ENCODE measurements around the gene FBXO2.
A peak's percentile ranks its signal among the peaks of the same experiment; 100 is the strongest.

FBXO2 gene
- total RNA-seq = 1.7 to 6.7 reads per million in 2 experiments

GRCh38 chr1:11654137-11654938 lies at the start of gene FBXO2, which contains the start of gene FBXO44:
Gene FBXO2, minus strand, starts transcription at chr1:11654429. Its CDS starts 89 bp downstream, at chr1:11654340.
Gene FBXO44, plus strand, starts transcription at chr1:11654877. Its CDS starts 959 bp downstream, at chr1:11655836.
- peak; percentile 62 for DNase-seq (ENCODE audit: low read depth)

- DNase-seq (ENCODE audit: low read depth) = no peak
Measured at GRCh38 chr1:11703357-11704193, 49.3 kb upstream of the FBXO2 start.

- DNase-seq (ENCODE audit: low read depth) = no peak
Measured at GRCh38 chr1:11701981-11702803, 48.0 kb upstream of the FBXO2 start.

- DNase-seq (ENCODE audit: low read depth) = no peak
Measured at GRCh38 chr1:11701551-11701961, 47.3 kb upstream of the FBXO2 start.

- DNase-seq (ENCODE audit: low read depth) = no peak
Measured at GRCh38 chr1:11700601-11701467, 46.6 kb upstream of the FBXO2 start.

- no peak for DNase-seq (ENCODE audit: low read depth)
Measured at GRCh38 chr1:11697893-11698210, 43.6 kb upstream of the FBXO2 start.

GRCh38 chr1:11697188-11697892 lies 43.1 kb upstream of the FBXO2 start:
- no peak for DNase-seq (ENCODE audit: low read depth)

GRCh38 chr1:11695861-11696260 lies 41.6 kb upstream of the FBXO2 start:
- DNase-seq (ENCODE audit: low read depth) = no peak

GRCh38 chr1:11693917-11694316 lies 39.7 kb upstream of the FBXO2 start:
- DNase-seq (ENCODE audit: low read depth) = no peak

- DNase-seq (ENCODE audit: low read depth) = no peak
Measured at GRCh38 chr1:11693024-11693590, 38.9 kb upstream of the FBXO2 start.

GRCh38 chr1:11691928-11692711 lies 37.9 kb upstream of the FBXO2 start:
- DNase-seq (ENCODE audit: low read depth) = no peak

GRCh38 chr1:11691302-11691914 lies 37.2 kb upstream of the FBXO2 start, which contains the start of gene DRAXIN:
Gene DRAXIN, plus strand, starts transcription at chr1:11691710. Its CDS starts 14,549 bp downstream, at chr1:11706259.
- no peak for DNase-seq (ENCODE audit: low read depth)

- no peak for DNase-seq (ENCODE audit: low read depth)
Measured at GRCh38 chr1:11690397-11691301, 36.4 kb upstream of the FBXO2 start.

- no peak for DNase-seq (ENCODE audit: low read depth)
Measured at GRCh38 chr1:11688506-11688905, 34.3 kb upstream of the FBXO2 start.

- DNase-seq (ENCODE audit: low read depth) = no peak
Measured at GRCh38 chr1:11685210-11685752, 31.1 kb upstream of the FBXO2 start.

GRCh38 chr1:11684070-11684469 lies 29.8 kb upstream of the FBXO2 start:
- no peak for DNase-seq (ENCODE audit: low read depth)

- no peak for DNase-seq (ENCODE audit: low read depth)
Measured at GRCh38 chr1:11682799-11683198, 28.6 kb upstream of the FBXO2 start.

All from T follicular helper cell (primary cell).